ENCODE results near the gene TAS2R38. TPM values are rescaled to one million over a fixed set of nuclear protein-coding genes. Genes with fewer than 3 reads are reported as not detected.

The TAS2R38 gene
- total RNA-seq, 1 donor from 2014 or later = not detected

DNA sequence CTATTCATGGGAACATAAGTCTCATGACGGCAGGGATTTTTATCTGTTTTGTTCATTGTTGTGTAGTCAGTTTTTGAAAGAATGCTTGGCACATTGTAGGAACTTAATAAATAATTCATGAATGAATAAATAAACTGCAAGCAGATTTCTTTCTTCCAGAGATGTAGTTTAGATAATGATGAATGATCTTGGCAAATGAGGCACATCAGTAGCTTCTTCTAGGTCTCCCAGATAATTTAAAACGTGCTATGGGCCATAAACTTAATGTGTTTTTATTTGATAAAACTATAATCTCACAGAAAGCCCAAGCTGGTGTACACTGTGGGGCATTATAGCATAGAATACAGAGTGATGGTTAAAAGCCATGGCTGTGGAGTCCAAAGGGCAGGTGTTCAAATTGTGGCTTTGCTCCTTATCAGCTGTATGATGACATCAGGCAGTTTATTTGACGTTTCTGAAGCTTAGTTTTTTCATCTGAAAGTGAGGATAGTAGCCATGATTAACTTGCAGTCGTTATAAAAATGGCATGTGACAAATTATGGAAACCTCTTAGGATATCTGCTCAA lies 25.6 kb upstream of the TAS2R38 start:
- no peak for ATAC-seq

DNA sequence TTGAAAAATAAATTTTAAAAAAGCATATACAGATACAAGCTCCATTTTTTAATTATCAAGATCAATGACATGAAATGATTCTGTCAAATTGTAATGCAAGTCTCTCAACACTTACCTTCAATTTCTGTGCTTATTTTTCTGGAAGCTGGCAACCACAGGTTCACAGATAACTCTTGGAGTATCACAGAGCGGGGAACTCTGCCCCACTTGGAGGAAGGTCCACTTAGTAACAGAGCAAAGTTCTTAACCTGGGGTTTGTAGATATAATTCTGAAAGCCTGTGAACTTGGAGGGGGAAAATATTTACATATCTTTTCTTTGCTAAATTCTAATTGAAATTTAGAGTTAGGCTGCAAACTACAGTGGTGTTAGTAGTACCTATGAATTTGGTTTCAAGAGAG lies 19.8 kb upstream of the TAS2R38 start:
- TF ChIP-seq, protein P1, sequence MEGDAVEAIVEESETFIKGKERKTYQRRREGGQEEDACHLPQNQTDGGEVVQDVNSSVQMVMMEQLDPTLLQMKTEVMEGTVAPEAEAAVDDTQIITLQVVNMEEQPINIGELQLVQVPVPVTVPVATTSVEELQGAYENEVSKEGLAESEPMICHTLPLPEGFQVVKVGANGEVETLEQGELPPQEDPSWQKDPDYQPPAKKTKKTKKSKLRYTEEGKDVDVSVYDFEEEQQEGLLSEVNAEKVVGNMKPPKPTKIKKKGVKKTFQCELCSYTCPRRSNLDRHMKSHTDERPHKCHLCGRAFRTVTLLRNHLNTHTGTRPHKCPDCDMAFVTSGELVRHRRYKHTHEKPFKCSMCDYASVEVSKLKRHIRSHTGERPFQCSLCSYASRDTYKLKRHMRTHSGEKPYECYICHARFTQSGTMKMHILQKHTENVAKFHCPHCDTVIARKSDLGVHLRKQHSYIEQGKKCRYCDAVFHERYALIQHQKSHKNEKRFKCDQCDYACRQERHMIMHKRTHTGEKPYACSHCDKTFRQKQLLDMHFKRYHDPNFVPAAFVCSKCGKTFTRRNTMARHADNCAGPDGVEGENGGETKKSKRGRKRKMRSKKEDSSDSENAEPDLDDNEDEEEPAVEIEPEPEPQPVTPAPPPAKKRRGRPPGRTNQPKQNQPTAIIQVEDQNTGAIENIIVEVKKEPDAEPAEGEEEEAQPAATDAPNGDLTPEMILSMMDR (IDR thresholded peaks at IDR 0.05) = no peak
- intact Hi-C loops (cut with DNase I) = no loop called here
- no peak overlapping the region for H3K27ac ChIP-seq
- no peaks in the 10 kb centered on the region for H3K27me3 ChIP-seq (ENCODE audit: low read depth)
- H3K36me3 ChIP-seq = no peaks in the 10 kb centered on the region
- no peak overlapping the region for H3K4me3 ChIP-seq
- DNase-seq (no peak), ATAC-seq (no peak)
- H3K4me1 ChIP-seq = no peaks in the 10 kb centered on the region
- H3K9me3 ChIP-seq = no peaks in the 10 kb centered on the region

More for the DNA sequence above, 25.6 kb upstream of the TAS2R38 start:
- no peak for DNase-seq
- H3K4me1 ChIP-seq = no peaks in the 10 kb centered on the region
- no peak overlapping the region for H3K27ac ChIP-seq
- no peak overlapping the region for H3K4me3 ChIP-seq
- H3K27me3 ChIP-seq (ENCODE audit: low read depth) = no peaks in the 10 kb centered on the region
- TF ChIP-seq, protein P1 (IDR thresholded peaks at IDR 0.05) = no peak
- no peaks in the 10 kb centered on the region for H3K9me3 ChIP-seq
- no peaks in the 10 kb centered on the region for H3K36me3 ChIP-seq
- intact Hi-C loops (cut with DNase I) = no loop called here

DNA sequence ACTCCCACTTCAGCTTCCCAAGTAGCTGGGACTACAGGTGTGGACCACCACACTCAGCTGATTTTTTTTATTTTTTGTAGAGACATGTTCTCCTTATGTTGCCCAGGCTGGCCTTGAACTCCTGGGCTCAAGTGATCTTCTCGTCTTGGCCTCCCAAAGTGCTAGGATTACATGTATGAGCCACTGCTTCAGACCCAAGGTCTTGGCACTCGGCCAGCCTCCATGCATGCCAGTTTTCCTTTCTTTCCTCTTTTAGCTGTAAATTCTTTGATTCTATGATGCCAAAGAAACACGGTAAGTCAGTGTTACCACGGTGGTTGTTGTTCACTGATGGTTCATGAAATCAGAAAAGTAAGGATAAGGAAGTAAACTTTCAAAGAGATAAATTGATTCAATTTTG lies 19.1 kb upstream of the TAS2R38 start:
- Histone ChIP-seq H3K4me1 (no peaks in the 10 kb centered on the region), H3K36me3 (no peaks in the 10 kb centered on the region), H3K9me3 (no peaks in the 10 kb centered on the region), H3K27me3 (ENCODE audit: low read depth) (no peaks in the 10 kb centered on the region), H3K4me3 (no peak overlapping the region), H3K27ac (no peak overlapping the region)
- ATAC-seq = no peak
- TF ChIP-seq, protein P1 (IDR thresholded peaks at IDR 0.05) = no peak
- DNase-seq = no peak
- intact Hi-C loops (cut with DNase I) = no loop called here

DNA sequence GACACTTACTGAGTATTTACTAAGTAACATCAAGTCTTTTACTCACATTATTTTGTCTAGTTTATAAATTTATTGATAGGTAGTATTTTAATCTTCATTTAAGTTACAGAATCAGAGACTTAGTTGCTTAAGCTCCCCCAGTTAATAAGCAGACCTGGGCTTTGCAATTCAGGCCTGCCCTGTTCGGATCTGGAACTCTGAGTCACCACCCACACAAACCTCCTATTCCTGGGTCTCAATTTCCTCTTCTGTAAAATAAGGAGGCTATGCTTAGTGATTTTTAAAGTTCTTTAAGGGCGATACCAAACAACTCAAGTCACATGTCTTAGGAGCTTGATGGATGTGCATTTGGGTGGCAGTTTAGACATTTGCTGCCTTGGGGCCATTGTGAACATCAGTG lies 18.6 kb upstream of the TAS2R38 start:
- H3K27me3 ChIP-seq (ENCODE audit: low read depth) = no peaks in the 10 kb centered on the region
- intact Hi-C loops (cut with DNase I) = no loop called here
- TF ChIP-seq, protein P1 (IDR thresholded peaks at IDR 0.05) = no peak
- H3K36me3 ChIP-seq = no peaks in the 10 kb centered on the region
- DNase-seq = no peak
- H3K9me3 ChIP-seq = no peaks in the 10 kb centered on the region
- H3K27ac ChIP-seq = no peak overlapping the region
- H3K4me3 ChIP-seq = no peak overlapping the region
- ATAC-seq = no peak
- no peaks in the 10 kb centered on the region for H3K4me1 ChIP-seq

GRCh38 chr7:141991140-141991539 lies 17.6 kb upstream of the TAS2R38 start:
- no peaks in the 10 kb centered on the region for H3K4me1 ChIP-seq
- TF ChIP-seq, protein P1 (IDR thresholded peaks at IDR 0.05) = no peak
- no peaks in the 10 kb centered on the region for H3K36me3 ChIP-seq
- H3K27ac ChIP-seq = no peak overlapping the region
- ATAC-seq (peak in 1 of 2 donors; percentile 34), DNase-seq (no peak)
- intact Hi-C loops (cut with DNase I) = no loop called here
- H3K27me3 ChIP-seq (ENCODE audit: low read depth) = no peaks in the 10 kb centered on the region
- no peaks in the 10 kb centered on the region for H3K9me3 ChIP-seq
- H3K4me3 ChIP-seq = no peak overlapping the region
